K562 (cell line): ENCODE results near the gene OPA1. TPM values are rescaled to one million over a fixed set of nuclear protein-coding genes. Genes with fewer than 3 reads are reported as not detected.

Source experiments
- ATAC-seq: fragments of 200-7000 bp; cut with Tn5 transposase; 3 replicates; pipeline ENCODE4 v1.9.1; 2020; ENCODE audit warnings: moderate library complexity
- BruUV-seq: library from RNA; stranded (reverse); fragments of 400-500 nt; replicated peaks from 2 replicates; lab custom pipeline; 2021; lab: Mats Ljungman, UMichigan
- CTCF ChIA-PET: fragments of 300-600 bp; formaldehyde crosslinking; extraction: SDS; loops from one replicate; lab custom pipeline; 2021; ENCODE audit warnings: low intra/inter-chr PET ratio; lab: Yijun Ruan, JAX
- POLR2A ChIA-PET: fragments of 300-600, 350-650 bp; sonication (Branson Sonifier 250); formaldehyde crosslinking; extraction: SDS; loops from one replicate; lab custom pipeline; 2021; ENCODE audit warnings: antibody characterized with exemption, inconsistent platforms; lab: Yijun Ruan, JAX
- DNase-seq, 4 experiments: peaks; one replicate each; pipeline versions ENCODE4 v3.0.0 to v3.0.0-alpha.2; 2011 to 2018; ENCODE audit warnings: low spot score in 3 of 4, mixed read lengths in 3 of 4; ENCODE audit errors: extremely low read depth in 1 of 4
- FAIRE-seq: peaks from 2 replicates; lab custom pipeline; 2011; peaks lifted over from hg19 to GRCh38; lab: Jason Lieb, UNC
- H2AFZ ChIP-seq: 2 replicates; pipeline ENCODE4 v1.6.0; 2011; ENCODE audit warnings: low read depth, low read length, control low read depth, inconsistent platforms
- H3K27ac ChIP-seq: fragments of 200-600 bp; 3 replicates; pipeline ENCODE4 v1.8.0; 2011; ENCODE audit warnings: low read depth, mild to moderate bottlenecking, control low read depth, inconsistent platforms, low read length, moderate library complexity, mixed read lengths; ENCODE audit errors: extremely low read depth
- H3K27me3 ChIP-seq, 2 experiments: fragments of 300-600 bp in 1 of 2; 2 replicates in 1 of 2; 3 replicates in 1 of 2; pipeline versions ENCODE4 v1.6.0 to v1.8.0; 2011; ENCODE audit warnings: inconsistent platforms in 2 of 2, low read length in 2 of 2, mild to moderate bottlenecking in 1 of 2, mixed read lengths in 1 of 2, moderate library complexity in 1 of 2; ENCODE audit not compliant: control insufficient read depth in 2 of 2, insufficient read depth in 2 of 2
- H3K36me3 ChIP-seq: fragments of 300-600 bp; 3 replicates; pipeline ENCODE4 v1.8.0; 2011; ENCODE audit warnings: mild to moderate bottlenecking, low read length, inconsistent platforms; ENCODE audit not compliant: control insufficient read depth, insufficient read depth
- H3K4me1 ChIP-seq, 2 experiments: fragments of 200-600 bp in 1 of 2; replicated peaks in 1 of 2; 2 replicates in 1 of 2; 3 replicates in 1 of 2; pipeline versions ENCODE4 v1.5.1 to v1.8.0; 2011; ENCODE audit warnings: inconsistent platforms in 2 of 2, low read length in 2 of 2, mild to moderate bottlenecking in 1 of 2, mixed read lengths in 1 of 2, moderate library complexity in 1 of 2; ENCODE audit not compliant: control insufficient read depth in 2 of 2, insufficient read depth in 2 of 2
- H3K4me2 ChIP-seq: 2 replicates; pipeline ENCODE4 v1.6.1; 2011; ENCODE audit warnings: low read length, control low read depth, inconsistent platforms, mixed read lengths; ENCODE audit not compliant: insufficient read depth
- H3K4me3 ChIP-seq: fragments of 200-600 bp; sonication (generic), shearing (Covaris generic); 2 replicates; pipeline ENCODE4 v1.5.1; 2016; ENCODE audit warnings: control low read depth, inconsistent platforms
- H3K79me2 ChIP-seq: fragments of 200-600 bp; 3 replicates; pipeline ENCODE4 v1.8.0; 2011; ENCODE audit warnings: low read length, inconsistent platforms; ENCODE audit not compliant: control insufficient read depth, insufficient read depth
- H3K9ac ChIP-seq, 2 experiments: 2 replicates each; pipeline versions ENCODE4 v1.6.0 to v1.6.1; 2011; ENCODE audit warnings: low read depth in 2 of 2, low read length in 2 of 2, control low read depth in 1 of 2, inconsistent platforms in 1 of 2, mild to moderate bottlenecking in 1 of 2, mixed read lengths in 1 of 2; ENCODE audit not compliant: insufficient read depth in 1 of 2
- H3K9me1 ChIP-seq: one replicate; pipeline ENCODE4 v1.6.0; 2011; ENCODE audit warnings: inconsistent platforms, mild to moderate bottlenecking, low read length, moderate library complexity; ENCODE audit not compliant: control insufficient read depth, insufficient read depth
- H3K9me3 ChIP-seq: replicated peaks from 2 replicates; pipeline ENCODE4 v1.5.1; 2011; ENCODE audit warnings: low read depth, low read length, inconsistent platforms; ENCODE audit not compliant: control insufficient read depth, insufficient read depth
- H4K20me1 ChIP-seq: replicated peaks from 2 replicates; pipeline ENCODE4 v1.6.1; 2011; ENCODE audit warnings: low read length, inconsistent platforms, mixed read lengths; ENCODE audit not compliant: control insufficient read depth, insufficient read depth
- SIN3A ChIP-seq, 2 experiments: fragments of 150-350 bp in 1 of 2; IDR thresholded peaks; 2 replicates each; pipeline ENCODE4 v1.6.1; 2011 to 2016; ENCODE audit warnings: borderline replicate concordance in 2 of 2, low read depth in 2 of 2, low read length in 2 of 2, mild to moderate bottlenecking in 2 of 2, moderate library complexity in 2 of 2; ENCODE audit not compliant: control insufficient read depth in 1 of 2
- USF1 ChIP-seq: sonication (generic); formaldehyde crosslinking; IDR thresholded peaks from 2 replicates; pipeline ENCODE4 v1.9.0; 2022; ENCODE audit warnings: mild to moderate bottlenecking, missing genetic modification reagents
- ZNF507 ChIP-seq: conservative IDR thresholded peaks from 2 replicates; pipeline ENCODE4 v1.6.1; 2017; ENCODE audit warnings: missing genetic modification characterization, missing compliant biosample characterization
- whole genome bisulfite sequencing: fragments of 100-300 bp; shearing (Covaris generic); methylation state at CpG from one replicate; pipeline ENCODE4 v1.1.6; 2016; ENCODE audit warnings: low coverage, mixed read lengths; ENCODE audit not compliant: insufficient coverage; ENCODE audit errors: missing lambda C conversion rate; 5-methylcytosine and 5-hydroxymethylcytosine counted together
- in situ Hi-C: fragments of 300-500 bp; cut with MboI; formaldehyde crosslinking; loops from 4 replicates; pipeline ENCODE4 v1.15.0; 2018; ENCODE audit warnings: inconsistent platforms, mixed read lengths
- intact Hi-C: fragments of 100-400 bp; cut with micrococcal nuclease; formaldehyde crosslinking; loops from 2 replicates; pipeline ENCODE4 v1.14.2; 2022
- polyA plus RNA-seq, 8 experiments: library from polyadenylated mRNA; depleted of rRNA in 4 of 8; stranded (reverse) in 5 of 8; unstranded in 3 of 8; fragments of >200 nt; fragmentation: Nextera tagmentation in 2 of 8; fragmentation: Illumina TruSeq in 1 of 8; extraction: Ambion mirVana in 2 of 8; extraction: Trizol in 1 of 8; gene quantifications; 2 replicates each; pipeline versions ENCODE4 v1.2.1 to v1.2.3, GENCODE V29; 2011 to 2014; ENCODE audit warnings: inconsistent platforms in 1 of 8, missing spikeins in 1 of 8
- total RNA-seq, 7 experiments: library from RNA; depleted of rRNA in 6 of 7; stranded (reverse); fragments of >200 nt in 6 of 7; fragmentation: Illumina TruSeq in 2 of 7; extraction: Trizol in 2 of 7; gene quantifications; 2 replicates each; pipeline versions ENCODE4 v1.2.1 to v1.2.3, GENCODE V29; 2011 to 2021; ENCODE audit warnings: low replicate concordance in 1 of 7
- TF ChIP-seq, protein P1 (sequence below): IDR thresholded peaks from 2 replicates; pipeline ENCODE4 v1.6.1; 2016; ENCODE audit warnings: missing genetic modification characterization, missing compliant biosample characterization

OPA1 gene
- total and polyA plus RNA-seq, 9 of the 15 experiments (the other 6 are each of a cell fraction or from before 2014, with no cell fraction given): 19.7 to 127 (median 94.7) TPM

- ChIA-PET POLR2A (no interaction called here), CTCF (no interaction called here)
- Histone ChIP-seq H3K79me2 (peaks cover 21% of the 10 kb centered on the region), H4K20me1 (no peaks in the 10 kb centered on the region), H3K4me2 (no peak overlapping the region), H2AFZ (peak overlapping the region; percentile 8; the same call in 1 of the 2 replicates), H3K27ac (no peak overlapping the region), H3K36me3 (no peaks in the 10 kb centered on the region), H3K4me3 (no peak overlapping the region), H3K9ac (no peak overlapping the region), H3K9me3 (no peaks in the 10 kb centered on the region), H3K4me1 (peaks cover 5 to 17% of the 10 kb centered on the region in 2 experiments; a peak in 3 of 5 replicates), H3K9me1 (no peaks in the 10 kb centered on the region), H3K27me3 (no peaks in the 10 kb centered on the region)
- DNase-seq (no peak), ATAC-seq (no peak), FAIRE-seq (no peak)
- 7% methylated on average over 1 of the region's 1 CpG for WGBS
- no TSS peak for BruUV-seq
- intact Hi-C loops (loop anchor here (5.0 to 10.0 kb wide), 3 partner anchors 113 to 735 kb away; no protein-coding TSS in a partner anchor), in situ Hi-C loops (no loop called here)
- TF ChIP-seq, protein P1, sequence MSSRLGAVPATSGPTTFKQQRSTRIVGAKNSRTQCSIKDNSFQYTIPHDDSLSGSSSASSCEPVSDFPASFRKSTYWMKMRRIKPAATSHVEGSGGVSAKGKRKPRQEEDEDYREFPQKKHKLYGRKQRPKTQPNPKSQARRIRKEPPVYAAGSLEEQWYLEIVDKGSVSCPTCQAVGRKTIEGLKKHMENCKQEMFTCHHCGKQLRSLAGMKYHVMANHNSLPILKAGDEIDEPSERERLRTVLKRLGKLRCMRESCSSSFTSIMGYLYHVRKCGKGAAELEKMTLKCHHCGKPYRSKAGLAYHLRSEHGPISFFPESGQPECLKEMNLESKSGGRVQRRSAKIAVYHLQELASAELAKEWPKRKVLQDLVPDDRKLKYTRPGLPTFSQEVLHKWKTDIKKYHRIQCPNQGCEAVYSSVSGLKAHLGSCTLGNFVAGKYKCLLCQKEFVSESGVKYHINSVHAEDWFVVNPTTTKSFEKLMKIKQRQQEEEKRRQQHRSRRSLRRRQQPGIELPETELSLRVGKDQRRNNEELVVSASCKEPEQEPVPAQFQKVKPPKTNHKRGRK (tag): 0 out of 2 replicates have a peak, but pooled peaks have one; percentile 13
- no peak for TF ChIP-seq USF1 (CRISPR knock-in tag)
- no peak for TF ChIP-seq SIN3A (IDR thresholded peaks at IDR 0.05; ENCODE audit: borderline replicate concordance in 2 of 2, control insufficient read depth in 1 of 2, low read depth in 2 of 2, low read length in 2 of 2)
- TF ChIP-seq ZNF507: 0 out of 2 replicates have a peak, but pooled peaks have one; percentile 17
Observed at GRCh38 chr3:193589616-193590015, 3.4 kb upstream of the OPA1 start.
